Stromal cell of bone marrow (primary cell): ENCODE measurements around the gene TMEM170B.
A peak's percentile ranks its signal among the peaks of the same experiment; 100 is the strongest.

Experiments
- DNase-seq: peaks from one replicate; pipeline ENCODE4 v3.0.0-alpha.2; 2012; ENCODE audit warnings: low read depth

TMEM170B gene

DNA sequence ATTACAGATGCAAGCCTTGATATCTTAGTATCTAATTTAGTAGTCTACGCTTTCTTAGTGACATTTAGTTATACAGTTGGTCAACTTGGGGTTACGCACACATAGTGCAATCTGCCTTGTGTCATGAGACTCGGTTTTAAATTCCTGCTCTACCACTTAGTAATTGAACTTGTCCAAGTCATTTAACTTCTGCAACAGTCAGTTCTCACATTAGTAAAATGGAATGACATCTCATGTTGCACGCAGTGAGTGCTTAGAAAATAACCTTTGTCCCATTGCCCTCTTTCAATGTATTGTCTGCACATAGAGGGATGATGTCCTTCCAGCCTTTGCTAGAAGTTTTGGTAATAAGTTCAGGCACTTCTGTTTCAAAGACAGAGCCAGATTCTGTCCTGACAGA, 48.6 kb downstream of the TMEM170B start:
- no peak for DNase-seq

DNA sequence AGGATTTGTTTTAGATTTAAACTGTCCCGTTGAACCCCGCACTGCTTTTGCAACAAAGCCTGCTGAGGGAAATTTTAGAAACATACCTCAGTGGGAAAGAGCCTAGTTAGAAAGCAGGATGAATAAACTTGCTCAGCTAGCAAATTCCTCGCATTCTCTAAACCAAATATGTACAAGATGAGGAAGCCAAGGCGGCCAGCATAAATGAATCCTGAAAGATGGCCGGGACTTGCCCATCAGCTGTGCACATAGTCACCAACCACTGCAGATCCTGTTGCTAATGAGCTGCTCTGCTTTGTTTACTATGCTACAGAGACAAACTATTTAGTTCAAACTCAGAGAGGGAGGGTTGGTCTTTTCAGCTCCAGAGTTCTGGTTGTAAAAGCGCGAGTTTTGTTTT, 49.0 kb downstream of the TMEM170B start:
- DNase-seq, result peak; percentile 65

DNA sequence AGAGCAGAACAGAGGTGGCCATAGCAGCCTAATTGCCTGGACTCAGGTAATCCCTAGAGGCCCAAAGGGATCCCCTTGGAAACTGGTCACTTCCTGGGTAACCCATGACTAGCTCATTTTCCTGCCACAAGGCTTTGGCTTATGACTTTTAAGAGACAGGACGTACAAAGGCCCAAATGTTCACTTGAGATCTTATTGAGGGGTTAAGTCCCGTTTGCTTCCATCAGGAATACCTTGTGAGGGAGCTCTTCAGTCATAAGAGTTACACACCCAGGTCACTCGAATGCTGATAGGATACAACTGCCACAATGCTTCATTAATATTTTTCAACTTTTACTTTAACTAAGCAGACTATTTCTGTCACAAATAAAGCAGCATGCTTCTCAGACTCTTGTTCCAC, 51.7 kb downstream of the TMEM170B start:
- DNase-seq, result no peak

GRCh38 chr6:11592294-11592906, 54.9 kb downstream of the TMEM170B start:
- no peak for DNase-seq

DNA sequence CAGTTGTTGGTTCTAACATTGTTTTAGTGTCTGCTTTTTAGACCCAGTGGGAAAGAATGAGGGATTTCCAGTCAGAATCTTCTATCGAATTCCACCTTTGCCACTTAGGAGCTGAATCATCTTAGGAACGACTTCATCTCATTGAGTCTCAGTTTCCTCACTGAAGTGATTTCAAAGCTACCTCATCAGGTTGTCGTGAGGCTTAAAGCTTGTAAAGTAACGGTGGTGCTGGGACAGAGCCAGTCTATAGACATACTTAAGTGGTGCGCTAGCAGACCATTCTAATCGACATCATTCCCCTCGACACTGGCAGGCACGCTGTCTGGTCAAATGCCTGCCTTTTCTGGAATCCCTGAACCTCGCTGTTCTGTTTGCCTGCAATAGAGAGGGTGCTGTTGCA, 55.5 kb downstream of the TMEM170B start:
- no peak for DNase-seq

DNA sequence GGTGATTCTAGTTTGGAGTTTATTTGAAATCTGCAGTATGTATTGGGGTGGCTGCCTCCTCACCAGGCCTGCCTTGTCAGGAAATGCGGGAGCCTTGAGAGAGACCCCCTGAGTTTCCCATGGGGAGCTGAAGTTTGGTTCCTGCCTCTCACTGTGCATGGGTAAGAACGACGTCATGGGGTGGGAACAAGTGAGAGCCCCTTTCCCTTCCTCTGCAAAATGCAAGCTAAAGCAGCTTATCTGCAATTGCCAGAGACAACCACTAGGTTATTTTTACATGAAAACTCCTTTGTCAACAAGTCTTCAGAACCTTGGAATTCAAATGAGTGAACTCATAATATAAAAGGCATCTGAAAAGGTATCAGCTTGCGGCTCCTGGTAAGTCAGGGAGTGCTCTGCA, 58.4 kb downstream of the TMEM170B start:
- no peak for DNase-seq

DNA sequence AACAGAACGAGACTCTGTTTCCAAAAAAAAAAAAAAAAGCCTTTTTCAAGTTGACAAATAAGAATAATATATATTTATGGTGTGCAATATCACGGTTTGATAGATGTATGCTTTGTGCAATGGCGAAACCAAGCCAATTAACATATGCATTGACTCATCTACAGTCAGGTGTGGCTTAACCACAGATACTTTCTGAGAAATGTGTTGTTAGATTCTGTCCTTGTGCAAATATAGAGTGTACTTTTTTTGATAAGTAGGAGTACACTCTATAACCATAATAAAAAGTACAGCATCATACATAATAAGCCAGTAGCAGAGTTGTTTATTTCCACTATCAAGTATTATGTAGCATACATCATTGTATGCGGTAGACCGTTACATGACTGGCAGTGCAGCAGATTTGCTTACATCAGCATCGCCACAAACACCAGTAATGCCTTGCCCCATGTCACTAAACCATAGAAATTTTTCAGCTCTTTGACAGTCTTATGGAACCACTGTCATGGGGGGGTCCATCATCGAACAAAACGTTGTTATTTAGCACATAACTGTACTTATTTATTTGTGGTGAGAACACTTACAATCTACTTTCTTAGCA, 59.2 kb downstream of the TMEM170B start:
- DNase-seq, result no peak

- no peak for DNase-seq
Measured at GRCh38 chr6:11598687-11599086, 61.1 kb downstream of the TMEM170B start.

DNA sequence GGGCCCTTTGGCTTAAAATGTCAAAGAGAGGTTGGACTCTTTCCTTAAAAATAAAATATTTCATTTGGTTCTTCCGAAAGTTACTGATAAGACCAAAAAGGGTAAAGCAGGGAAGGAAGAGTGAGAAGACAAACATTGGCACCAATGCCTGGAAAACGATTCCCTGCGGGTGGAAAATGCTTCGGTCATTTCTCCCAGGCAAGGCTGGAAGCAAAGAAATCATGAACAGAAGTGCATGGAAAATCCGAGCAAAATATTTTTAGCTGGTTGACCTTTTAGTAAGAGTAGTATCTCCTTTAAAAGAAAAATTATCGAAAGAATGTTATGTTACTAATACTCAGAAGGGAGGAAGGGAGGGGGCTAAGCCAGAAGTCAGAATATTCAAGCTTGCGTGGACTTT, 62.7 kb downstream of the TMEM170B start:
- no peak for DNase-seq

DNA sequence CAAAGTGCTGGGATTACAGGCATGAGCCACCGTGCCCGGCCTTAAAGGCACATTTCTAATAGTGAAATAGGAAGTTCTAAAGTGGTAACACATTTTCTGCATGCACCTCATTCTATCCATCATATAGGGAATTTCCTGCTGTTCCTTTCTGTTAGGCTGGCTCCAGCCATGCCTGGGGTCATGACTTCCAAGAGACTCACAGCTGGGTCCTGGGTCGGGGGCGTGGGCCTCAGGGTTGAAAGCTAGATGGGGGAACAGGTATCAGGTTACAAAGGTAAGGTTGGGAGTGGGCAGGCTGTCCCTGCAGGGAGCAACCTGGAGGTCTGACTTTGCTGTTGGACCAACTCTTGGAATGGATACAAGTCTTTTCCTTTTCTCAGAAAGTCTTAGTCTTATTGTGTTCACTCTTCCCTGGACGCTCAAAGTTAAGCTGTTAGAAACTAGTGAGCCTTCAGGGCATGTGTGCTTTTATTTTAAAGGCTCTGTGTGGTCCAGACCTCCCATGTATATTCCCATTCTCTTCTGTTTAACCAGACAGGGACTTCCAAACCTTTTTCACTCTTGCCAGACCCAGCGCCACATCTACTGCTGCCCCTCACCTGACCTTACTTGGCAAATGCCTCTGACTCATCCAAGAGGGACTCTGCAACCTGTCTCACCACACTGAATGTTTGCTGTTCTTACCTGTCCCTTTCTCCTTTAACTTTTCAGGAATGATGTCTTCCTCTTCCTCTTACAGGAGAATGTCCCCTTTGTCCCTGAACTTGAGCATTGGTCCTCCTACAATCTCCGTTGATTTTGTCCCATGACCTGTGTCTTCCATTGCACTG, 64.4 kb downstream of the TMEM170B start:
- no peak for DNase-seq

DNA sequence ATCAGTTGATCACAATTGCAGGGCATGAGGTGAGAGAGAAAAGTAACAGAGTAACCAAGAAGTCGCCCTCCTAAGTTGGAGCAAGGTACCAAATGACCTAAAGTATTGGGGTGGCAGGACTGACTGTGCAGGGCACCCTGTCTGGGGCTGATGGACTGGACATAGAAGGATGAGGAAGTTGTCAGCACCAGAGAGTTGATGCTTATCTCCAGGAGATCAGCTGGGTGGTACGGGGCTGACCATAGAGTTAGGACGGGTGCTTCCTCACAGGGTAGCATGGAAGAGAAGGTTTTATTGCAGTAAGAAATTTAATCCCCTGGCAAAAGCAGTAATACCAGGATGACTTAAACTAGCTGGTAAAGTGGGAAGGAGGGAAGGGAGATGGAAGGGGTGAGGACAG, 66.7 kb downstream of the TMEM170B start:
- no peak for DNase-seq

- DNase-seq, result no peak
Measured at GRCh38 chr6:11604836-11605506, 67.4 kb downstream of the TMEM170B start.

- DNase-seq, result no peak
Measured at GRCh38 chr6:11605507-11605905, 68.0 kb downstream of the TMEM170B start.

GRCh38 chr6:11606332-11606731, 68.8 kb downstream of the TMEM170B start:
- no peak for DNase-seq

DNA sequence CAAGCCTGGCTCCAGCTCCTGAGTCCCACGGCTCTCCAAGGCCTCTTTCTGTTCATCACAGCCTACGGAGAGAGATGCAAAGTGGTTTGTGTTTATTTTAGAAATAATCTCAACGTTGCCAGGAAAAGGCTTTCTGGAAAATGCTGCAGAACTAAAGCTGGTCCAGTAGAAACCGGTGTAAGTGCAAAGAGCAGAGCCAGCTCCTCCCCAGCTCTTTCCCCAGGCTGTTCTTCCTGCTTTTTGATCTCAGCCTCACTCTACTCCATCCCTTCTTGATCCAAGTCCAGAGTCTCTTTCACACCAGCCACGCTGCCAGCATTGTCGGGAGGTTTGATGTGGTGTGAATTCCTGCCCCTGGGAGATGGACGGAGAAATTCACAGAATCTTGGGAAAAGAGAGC, 69.8 kb downstream of the TMEM170B start:
- DNase-seq, result no peak

- no peak for DNase-seq
Measured at GRCh38 chr6:11608600-11609323, 71.2 kb downstream of the TMEM170B start.

DNA sequence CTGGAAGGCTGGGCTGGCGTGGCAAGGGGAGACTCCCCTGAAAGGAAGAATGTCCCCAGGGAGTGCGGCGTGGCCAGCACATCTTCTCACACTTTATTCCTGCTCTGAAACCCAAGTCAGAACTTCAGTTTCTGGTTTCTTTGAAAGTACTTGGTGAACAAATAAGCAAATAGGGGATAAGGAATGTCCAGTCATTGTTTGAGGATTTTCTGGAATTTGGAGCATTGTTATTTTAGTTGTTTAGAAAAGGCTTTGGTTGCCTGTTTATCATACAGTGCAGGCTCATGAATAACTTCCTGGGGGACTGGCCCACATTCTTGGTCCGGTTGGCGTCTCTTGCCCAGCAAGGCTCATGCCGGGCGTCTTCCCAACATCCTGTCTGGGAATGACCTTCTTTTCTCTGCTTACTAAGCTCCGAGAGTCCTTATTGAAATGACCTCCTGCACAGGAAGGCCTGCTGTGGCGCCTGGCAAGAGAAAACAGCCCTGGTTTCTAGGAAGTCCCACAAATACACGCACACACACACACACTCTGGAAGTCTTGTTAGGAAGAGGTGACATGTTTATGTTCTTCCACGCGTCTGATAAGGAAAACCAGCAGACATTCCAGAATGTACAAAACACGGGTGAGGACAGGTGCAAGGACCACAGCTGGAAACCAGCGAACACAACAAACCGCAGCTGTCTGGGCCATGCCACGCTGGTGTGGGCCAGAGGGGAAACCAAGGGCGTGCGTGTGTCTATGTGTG, 71.9 kb downstream of the TMEM170B start:
- peak; percentile 67 for DNase-seq

DNA sequence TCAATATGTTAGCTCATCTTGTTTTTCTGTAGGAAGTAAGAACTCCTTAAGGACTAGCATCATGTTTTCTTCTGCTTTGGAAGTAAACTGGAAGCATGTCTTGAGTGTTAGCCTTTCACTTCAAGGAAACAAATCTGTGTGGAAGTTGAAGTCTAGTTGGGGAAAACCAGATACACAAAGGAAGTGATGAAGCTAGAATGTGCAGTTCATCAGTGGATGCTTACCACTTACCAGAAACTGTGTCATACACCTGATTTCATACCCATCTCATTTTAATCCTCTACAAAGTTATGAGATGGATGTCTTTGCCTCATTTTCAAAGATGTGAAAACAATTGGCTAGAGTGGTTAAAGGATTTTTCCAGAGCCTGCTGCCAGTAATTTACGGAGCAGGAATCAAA, 75.8 kb downstream of the TMEM170B start:
- no peak for DNase-seq

- DNase-seq, result peak; percentile 65
Measured at GRCh38 chr6:11613858-11614257, 76.3 kb downstream of the TMEM170B start.

GRCh38 chr6:11614534-11615213, 77.1 kb downstream of the TMEM170B start:
- DNase-seq, result no peak

- DNase-seq, result peak; percentile 24
Measured at GRCh38 chr6:11615214-11615602, 77.7 kb downstream of the TMEM170B start.
